ENCODE results near the gene COL17A1.

- TF ChIP-seq CTCF (IDR thresholded peaks at IDR 0.05; ENCODE audit: insufficient read depth, low read depth, low read length): no peak
- TF ChIP-seq EZH2 (IDR thresholded peaks at IDR 0.05; ENCODE audit: insufficient read depth, low read length): no peak
Measured at GRCh38 chr10:103990531-103990930, 95.1 kb downstream of the COL17A1 start.
